OCI-M2 (cell line): ENCODE data around the gene HLA-DRA.
"Not testable (repeated sequence)": the region's sequence is repeated elsewhere in the genome, so short reads cannot be mapped to it uniquely, and the experiment has no call there.

Experiments
- DNase-seq: peaks from one replicate; lab custom pipeline; 2025; ENCODE audit not compliant: unreplicated experiment; lab: John Stamatoyannopoulos, UW

HLA-DRA gene

GRCh38 chr6:32430179-32430578 is 9.5 kb upstream of the HLA-DRA start:
- no peak for DNase-seq

GRCh38 chr6:32431142-32431541 is 8.5 kb upstream of the HLA-DRA start:
- no peak for DNase-seq

GRCh38 chr6:32432050-32432450 is 7.6 kb upstream of the HLA-DRA start:
- DNase-seq = no peak

DNA sequence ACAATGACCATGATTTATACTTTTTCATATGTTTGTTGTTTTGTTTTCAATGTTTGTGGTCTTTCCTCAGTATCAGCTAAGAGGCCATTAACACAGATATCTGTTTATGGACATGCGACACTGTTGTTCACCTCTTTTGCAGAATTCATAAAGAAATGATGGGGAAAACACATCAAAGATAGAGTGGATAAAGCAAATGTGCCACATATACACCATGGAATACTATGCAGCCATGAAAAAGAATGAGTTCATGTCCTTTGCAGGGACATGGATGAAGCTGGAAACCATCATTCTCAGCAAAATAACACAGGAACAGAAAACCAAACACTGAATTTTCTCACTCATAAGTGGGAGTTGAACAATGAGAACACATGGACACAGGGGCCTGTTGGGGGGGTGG is 5.7 kb upstream of the HLA-DRA start:
- not testable (repeated sequence) for DNase-seq

DNA sequence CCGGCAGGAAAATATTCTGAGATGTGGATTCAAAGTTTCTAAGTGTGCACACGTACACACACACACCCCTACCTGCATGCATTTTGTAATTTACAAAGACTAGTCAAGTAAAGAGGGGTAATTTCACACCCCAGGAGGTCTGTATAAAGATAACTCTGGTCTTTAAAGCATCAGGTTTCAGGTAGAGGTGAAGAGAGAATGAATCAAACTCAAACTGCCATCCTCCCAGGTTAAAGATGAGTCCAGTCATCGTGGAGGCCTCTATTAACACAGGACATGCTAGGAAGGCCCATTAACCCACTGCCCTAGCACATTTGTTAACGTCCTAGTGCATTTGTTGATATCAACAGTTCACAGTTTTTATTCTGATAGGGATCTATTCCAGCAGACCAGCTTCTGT is 3.5 kb upstream of the HLA-DRA start:
- DNase-seq = no peak

- no peak for DNase-seq
These were observed 2.5 kb upstream of the HLA-DRA start for GRCh38 chr6:32436995-32437836.

GRCh38 chr6:32439139-32439538 is 548 bp upstream of the HLA-DRA start:
- DNase-seq = no peak

GRCh38 chr6:32442243-32442667 is 2.6 kb downstream of the HLA-DRA start:
- DNase-seq = no peak

DNA sequence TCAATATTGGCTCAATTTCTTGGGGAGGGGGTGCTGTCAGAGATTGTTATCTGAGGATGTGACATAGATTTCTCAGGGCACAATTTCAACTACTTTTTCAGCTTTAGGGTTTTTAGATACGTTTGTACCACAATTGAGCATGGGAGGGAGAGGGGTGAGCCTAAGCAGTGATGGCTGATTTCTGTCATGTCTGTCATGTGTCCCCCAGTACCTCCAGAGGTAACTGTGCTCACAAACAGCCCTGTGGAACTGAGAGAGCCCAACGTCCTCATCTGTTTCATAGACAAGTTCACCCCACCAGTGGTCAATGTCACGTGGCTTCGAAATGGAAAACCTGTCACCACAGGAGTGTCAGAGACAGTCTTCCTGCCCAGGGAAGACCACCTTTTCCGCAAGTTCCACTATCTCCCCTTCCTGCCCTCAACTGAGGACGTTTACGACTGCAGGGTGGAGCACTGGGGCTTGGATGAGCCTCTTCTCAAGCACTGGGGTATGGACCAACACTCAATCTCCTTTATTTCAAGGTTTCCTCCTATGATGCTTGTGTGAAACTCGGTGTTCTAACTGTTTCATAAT is 3.4 kb downstream of the HLA-DRA start:
- DNase-seq = no peak

DNA sequence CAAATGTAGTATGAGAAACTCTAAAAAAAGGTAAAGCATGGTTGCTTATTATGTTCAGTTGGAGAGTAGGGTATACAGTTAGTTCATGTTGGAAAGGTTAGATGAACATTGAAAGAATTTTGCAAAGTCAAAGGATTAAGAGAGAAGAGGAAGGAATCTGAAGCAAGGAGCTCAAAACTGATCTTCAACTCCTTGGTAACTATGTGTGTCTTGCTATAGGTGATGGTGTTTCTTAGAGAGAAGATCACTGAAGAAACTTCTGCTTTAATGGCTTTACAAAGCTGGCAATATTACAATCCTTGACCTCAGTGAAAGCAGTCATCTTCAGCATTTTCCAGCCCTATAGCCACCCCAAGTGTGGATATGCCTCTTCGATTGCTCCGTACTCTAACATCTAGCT is 4.7 kb downstream of the HLA-DRA start:
- DNase-seq = no peak

DNA sequence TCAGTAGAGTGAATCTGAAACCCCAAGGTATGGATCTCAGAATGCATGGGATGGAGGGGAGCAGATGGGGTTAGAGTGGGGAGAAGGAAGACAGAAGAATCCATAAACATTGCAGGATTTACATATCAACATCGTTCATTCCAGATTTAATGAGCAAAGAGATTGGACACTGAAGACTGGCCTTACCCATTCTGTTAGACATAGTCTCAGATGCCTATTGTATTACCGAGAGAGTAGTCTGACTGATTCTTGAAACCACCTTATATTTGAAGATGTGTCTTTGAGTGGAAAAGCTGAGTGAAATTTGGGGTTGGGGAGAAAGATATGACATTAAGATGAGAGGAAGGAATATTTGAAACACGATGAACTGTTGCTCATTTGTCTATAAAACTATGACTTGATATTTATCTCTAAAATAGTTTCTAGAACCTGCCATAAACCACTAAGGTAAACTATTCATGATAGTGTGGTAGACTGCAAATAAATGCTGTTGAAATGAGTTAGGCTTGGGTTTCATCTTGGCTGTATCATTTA is 5.7 kb downstream of the HLA-DRA start:
- DNase-seq = no peak

DNA sequence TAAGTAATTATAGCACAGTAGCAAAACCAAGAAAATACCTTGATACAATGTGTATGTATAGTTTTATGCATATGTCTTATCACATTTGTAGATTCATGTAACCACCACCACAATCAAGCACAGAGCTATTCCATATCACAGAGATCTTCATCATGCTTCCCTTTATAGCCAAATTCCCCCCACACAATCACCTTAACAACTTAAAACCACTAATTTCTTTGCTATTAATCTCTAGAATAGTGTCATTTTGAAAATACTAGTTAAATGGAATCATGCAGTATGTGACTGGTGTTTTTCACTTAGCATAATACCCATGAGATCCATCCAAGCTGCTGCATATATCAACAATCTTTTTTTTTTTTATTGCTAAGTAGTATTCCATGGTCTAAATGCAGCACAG is 8.2 kb downstream of the HLA-DRA start:
- no peak for DNase-seq

DNA sequence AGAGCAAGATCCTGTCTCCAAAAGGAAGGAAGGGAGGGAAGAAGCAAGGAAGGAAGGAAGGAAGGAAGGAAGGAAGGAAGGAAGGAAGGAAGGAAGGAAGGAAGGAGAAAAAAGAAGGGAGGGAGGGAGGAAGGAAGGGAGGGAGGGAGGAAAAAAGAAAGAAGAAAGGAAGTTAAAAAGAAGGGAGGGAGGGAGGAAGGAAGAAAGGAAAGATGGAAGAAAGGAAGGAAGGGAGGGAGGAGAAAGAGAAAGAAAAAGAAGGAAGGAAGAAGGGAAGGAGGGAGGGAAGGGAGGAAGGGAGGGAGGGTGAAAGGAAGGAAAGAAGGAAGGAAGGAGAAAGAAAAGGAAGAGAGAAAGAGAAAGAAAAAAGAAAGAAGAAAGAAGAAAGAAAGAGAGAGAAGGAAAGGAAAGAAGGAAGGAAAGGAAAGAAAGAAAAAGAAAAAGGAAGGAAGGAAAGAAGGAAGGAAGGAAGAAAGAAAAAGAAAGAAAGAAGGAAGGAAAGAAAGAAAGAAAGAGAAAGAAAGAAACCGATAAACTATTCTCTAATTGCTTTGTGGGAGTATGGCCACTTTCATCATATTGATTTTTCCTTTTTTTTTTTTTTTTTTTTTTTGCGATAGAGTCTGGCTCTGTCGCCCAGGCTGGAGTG is 9.5 kb downstream of the HLA-DRA start:
- DNase-seq = no peak

GRCh38 chr6:32457054-32457453 is 17.4 kb downstream of the HLA-DRA start:
- no peak for DNase-seq

GRCh38 chr6:32459781-32460424 is 20.2 kb downstream of the HLA-DRA start:
- DNase-seq = no peak

DNA sequence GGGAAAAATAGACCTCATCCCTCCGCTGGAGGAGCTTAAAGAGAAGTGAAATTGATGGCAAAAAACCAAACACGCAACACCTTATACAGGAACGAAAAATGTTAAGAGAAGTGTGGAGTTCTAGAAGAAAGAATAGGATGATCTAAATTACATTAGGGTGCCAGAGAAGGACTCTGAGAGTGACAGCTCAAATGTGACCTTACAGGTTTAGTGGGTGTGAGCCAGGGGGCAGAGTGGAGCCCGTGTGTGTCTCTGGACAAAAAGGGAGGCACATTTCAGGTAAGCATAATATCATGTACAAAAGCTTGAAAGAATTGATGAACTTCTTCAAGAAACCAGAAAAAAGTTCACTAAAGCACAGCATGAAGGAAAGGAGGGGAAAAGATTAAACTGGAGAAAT is 20.8 kb downstream of the HLA-DRA start:
- no peak for DNase-seq

DNA sequence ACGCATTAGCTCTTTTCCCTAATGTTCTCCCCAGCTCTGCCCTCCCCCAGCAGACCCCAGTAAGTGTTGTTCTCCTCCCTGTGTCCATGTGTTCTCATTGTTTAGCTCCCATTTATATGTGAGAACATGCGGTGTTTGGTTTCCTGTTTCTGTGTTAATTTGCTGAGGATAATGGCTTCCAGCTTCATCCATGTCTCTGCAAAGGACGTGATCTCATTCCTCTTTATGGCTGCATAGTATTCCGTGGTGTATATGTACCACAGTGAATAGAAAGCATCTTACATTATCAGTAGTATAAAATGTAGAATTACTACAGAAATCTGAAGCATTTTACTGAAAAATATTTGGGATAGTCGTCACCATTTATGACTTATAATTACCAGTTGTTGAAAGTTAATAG is 21.8 kb downstream of the HLA-DRA start:
- DNase-seq = no peak

GRCh38 chr6:32462609-32463008 is 22.9 kb downstream of the HLA-DRA start:
- DNase-seq = no peak

DNA sequence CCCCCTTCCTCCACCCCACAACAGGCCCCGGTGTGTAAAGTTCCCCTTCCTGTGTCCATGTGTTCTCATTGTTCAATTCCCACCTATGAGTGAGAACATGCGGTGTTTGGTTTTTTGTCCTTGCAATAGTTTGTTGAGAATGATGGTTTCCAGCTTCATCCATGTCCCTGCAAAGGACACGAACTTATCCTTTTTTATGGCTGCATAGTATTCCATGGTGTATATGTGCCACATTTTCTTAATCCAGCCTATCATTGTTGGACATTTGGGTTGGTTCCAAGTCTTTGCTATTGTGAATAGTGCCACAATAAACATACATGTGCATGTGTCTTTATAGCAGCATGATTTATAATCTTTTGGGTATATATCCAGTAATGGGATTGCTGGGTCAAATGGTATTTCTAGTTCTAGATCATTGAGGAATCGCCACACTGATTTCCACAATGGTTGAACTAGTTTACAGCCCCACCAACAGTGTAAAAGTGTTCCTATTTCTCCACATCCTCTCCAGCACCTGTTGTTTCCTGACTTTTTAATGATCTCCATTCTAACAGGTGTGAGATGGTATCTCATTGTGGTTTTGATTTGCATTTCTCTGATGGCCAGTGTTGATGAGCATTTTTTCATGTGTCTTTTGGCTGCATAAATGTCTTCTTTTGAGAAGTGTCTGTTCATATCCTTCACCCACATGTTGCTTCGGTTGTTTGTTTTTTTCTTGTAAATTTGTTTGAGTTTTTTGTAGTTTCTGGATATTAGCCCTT is 28.2 kb downstream of the HLA-DRA start:
- not testable (repeated sequence) for DNase-seq

- DNase-seq = no peak
These were observed 33.2 kb downstream of the HLA-DRA start for GRCh38 chr6:32472781-32473375.
